Stromal cell of bone marrow (primary cell): Measurements from ENCODE around the gene CSAG2.

Source experiments
- DNase-seq: peaks from one replicate; pipeline ENCODE4 v3.0.0-alpha.2; 2012; ENCODE audit warnings: low read depth

CSAG2 gene

DNA sequence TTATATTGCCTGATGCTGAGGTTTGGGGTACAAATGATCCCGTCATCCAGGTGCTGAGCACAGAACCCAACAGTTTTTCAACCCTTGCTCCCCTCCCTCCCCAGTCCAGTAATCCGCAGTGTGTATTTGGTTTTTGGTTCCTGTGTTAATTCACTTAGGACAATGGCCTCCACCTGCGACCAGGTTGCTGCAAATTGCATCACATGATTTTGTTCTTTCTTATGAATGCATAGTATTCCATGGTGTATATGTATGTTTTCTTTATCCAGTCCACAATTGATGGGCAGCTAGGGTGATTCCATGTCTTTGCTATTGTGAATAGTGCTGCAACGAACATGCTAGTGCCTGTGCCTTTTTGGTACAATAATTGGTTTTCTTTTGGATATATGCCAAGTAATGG, 46.0 kb downstream of the CSAG2 start:
- no peak for DNase-seq

DNA sequence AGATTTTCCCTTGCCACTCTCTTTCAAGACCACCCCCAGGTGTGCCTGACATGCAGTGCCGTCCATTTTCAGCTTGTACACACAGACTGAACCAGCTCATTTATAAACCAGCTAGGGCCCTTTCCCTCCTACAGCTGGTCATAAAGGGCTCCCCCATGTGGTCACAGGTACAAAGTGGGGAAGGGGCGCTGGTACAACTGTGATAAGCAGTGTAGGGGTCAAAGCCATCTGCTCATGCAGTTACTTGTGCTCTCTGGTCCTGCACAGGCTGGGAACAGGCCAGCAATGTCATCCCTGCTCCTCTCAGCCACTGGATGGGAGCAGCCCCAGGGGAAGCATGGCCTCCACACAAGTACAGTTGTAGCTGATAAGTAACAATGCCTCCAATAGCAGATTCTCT, 50.8 kb downstream of the CSAG2 start:
- no peak for DNase-seq
